Activated naive CD4-positive, alpha-beta T cell (primary cell): Measurements from ENCODE around the gene POLA1.

ENCODE experiments used
- DNase-seq, 4 experiments: peaks; one replicate each; lab custom pipeline; 2025; lab: John Stamatoyannopoulos, UW

The POLA1 gene

DNA sequence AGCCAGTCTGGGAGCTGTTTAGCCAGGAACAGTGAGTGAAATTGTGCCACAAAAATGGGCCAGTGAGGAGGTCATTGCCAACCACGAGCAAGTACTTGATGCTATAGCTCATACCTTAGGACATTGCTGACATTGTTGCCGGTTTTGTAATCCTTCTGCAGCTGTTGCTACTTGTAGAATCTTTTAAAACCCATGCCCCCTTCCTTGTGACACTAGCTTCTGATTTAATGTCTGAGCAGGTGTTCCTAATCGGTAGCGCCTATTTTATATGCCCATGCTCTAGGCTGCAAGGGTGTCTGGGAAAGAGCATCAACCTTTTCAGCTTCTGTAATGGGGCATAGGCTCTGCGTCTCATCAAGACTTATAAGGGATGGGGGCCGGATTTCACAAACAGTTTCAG, 2.6 kb downstream of the POLA1 start:
- DNase-seq, result no peak

DNA sequence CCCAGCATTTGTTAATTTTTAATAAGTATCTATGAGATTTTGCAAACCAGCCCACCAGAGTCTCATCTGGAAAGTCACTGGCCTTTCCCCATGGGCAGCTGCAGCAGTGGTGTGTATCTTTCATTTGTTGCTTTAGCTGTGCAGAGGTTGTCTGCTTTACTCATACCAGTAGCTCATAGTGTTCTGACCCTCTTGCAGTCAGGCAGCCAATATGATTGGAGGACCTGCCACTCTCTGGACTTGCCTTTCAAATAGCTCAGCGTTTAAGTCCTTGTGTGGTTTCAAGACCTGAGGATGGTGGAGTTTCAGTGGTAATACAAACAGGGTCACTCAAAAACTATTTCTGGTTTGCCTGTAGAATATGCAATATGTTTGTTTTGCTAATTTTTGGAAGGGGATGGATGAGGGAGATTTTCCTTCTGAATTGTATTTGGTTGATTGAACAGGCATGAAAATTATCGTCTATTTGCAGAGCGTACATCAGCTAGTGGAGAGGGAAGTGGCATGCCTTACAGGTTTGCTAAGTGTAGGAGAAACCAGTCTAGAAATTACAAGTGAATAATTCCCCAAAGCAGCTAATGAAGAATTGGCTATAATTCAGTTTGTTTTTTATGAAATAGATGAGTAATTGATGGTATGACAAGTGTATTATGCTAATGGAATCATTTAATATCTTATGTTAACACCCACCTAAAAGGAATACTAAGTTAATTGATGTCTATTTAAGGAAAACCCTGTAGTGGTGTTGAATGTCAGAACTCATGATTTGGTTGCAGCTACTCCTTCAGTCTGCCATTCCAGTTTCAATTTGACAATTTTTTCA, 8.9 kb downstream of the POLA1 start:
- DNase-seq, result no peak

DNA sequence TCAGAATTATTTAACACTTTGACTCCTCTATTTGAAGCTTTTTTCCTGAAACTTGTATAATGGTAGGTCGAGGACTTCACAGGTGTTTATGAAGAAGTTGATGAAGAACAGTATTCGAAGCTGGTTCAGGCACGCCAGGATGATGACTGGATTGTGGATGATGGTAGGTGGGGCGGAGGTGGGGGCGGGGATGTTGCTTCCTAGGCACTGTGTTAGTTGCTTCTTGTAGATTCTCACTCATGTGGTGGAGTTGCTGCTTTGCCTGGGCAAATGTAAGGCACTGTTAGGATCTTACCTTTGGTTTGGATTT, 9.4 kb downstream of the POLA1 start:
- no peak for DNase-seq

DNA sequence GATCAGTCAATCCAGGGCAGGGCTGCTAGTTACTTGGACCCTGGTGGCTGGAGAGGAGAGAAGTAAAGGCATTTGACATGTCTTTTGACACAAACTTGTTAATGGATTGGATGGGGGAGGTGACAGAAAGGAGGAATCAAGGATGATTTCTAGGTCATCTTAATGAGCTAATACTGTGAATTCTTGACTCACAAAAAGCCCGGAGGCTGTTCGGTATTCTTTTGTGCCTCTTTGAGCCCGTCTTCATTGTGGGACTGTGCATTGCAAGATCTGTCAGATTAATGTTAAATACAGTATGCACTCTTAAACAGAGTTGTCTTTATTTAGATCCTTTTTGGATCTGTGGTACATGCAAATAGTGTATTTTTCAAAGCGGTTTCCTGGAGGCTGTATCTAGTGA, 25.1 kb downstream of the POLA1 start:
- DNase-seq, result no peak

DNA sequence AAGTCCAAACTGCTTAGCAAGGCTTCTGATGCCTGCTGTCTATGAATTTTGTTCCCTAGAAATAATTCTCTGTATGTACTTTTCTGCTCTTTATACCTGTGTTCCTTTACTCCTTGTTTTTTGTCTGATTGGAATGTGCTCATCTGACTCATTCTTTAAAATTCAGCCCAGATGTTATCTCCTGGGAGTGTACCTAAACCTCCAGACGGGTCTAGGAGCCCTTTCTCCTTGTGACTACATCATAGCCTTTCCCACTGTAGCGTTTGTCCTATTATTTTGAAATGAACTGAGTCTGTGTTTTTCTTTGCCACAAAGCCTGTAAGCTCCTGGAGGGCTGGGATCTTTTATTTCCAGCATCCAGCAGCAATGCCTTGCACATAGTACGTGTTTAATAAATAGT, 26.3 kb downstream of the POLA1 start:
- DNase-seq, result no peak

DNA sequence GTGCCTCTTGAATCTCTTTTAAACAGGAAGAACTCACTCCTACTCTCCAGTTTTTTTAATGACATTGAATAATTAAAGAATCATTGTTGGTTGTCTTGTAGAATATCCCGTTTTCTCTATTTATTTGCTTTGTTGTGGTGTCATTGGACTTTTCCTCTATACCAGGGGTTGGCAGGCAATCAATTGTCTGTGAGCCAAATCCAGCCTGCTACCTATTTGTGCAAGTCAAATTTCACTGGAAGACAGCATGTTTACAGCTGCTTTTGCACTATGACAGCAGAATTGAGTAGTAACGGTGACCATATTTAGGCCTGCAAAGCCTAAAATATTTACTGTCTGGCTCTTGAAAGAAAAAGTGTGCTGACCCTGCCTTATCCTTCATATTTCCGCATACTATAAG, 34.8 kb downstream of the POLA1 start:
- DNase-seq, result no peak

DNA sequence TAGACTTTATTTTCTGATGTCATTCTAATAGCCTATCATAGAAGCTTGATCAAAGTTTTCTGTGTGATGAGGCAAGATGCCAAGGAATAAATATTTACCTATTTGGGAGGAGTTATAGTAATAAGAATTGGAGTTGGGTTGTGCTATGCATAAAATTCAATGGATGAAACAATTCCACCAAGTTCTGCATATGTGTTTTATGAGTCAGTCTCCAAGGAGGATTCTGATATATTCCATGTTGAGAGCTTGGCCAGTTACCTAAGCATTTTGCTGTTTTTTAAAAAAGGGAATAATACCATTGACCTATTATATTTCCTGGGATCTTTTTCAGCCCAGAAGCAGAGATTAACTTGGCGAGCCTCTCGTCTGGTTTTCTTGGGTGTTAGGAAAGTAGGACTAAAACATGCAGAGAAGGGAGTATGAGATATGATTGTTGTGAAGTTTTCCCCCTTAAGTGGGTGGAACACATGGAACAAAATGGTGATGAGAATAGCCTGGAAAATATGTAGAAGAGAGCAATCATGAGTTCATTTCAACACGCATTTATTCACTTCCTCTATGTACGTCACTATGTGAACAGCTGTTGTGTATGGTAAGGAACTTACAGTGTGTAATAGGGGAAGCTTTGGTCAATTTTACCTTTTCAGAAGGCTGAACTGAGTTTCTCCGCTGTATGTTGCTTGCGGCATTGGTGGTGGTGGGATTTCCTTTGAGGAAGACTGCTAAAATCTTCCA, 39.2 kb downstream of the POLA1 start:
- DNase-seq, result no peak

DNA sequence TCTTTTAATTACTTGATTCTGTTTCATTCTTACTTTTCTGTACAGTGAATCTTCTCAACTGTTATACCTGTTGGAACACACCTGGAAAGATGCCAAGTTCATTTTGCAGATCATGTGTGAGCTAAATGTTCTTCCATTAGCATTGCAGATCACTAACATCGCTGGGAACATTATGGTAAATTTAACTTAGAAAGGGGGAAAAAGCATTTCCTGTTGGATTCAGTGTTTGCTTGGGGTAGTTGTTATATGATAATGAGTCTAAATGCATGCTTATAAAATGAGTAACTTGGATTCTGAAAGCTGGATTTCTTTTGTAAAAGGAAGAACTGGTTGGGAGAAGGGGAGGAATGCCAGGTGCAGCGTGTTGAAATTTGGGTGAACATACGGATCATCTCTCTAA, 47.6 kb downstream of the POLA1 start:
- DNase-seq, result no peak

DNA sequence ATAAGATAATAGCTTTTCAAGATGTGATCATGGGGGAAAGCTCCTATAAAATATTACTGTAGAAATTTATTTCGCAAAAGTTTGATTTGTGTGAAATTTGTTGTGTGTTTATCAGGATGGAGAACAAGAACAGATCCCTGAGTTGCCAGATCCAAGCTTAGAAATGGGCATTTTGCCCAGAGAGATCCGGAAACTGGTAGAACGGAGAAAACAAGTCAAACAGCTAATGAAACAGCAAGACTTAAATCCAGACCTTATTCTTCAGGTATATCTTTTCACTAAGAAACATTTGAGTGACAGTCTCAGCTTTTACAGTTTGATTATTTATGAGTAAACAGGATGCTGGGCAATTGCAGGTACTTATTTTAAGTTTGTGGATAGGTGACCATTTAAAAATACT, 54.5 kb downstream of the POLA1 start:
- DNase-seq, result no peak

DNA sequence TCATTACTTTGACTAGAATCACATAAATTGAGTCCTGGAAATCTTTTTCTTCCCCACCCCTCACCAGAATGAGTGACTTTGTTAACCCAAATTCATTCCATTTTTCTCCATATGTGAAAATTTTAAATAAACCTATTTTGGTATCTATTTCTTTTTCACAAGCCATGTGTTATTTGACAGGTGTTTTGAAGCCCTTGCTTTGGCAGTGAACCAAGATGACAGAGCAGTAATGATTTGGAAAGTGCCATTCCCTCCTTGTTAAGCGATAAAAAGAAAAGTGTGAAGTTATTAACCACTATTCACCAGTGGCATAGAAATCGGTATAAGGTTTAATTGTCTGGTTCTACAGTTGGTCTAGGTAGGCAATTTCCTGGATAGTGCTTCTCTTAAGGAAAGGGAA, 66.1 kb downstream of the POLA1 start:
- no peak for DNase-seq

DNA sequence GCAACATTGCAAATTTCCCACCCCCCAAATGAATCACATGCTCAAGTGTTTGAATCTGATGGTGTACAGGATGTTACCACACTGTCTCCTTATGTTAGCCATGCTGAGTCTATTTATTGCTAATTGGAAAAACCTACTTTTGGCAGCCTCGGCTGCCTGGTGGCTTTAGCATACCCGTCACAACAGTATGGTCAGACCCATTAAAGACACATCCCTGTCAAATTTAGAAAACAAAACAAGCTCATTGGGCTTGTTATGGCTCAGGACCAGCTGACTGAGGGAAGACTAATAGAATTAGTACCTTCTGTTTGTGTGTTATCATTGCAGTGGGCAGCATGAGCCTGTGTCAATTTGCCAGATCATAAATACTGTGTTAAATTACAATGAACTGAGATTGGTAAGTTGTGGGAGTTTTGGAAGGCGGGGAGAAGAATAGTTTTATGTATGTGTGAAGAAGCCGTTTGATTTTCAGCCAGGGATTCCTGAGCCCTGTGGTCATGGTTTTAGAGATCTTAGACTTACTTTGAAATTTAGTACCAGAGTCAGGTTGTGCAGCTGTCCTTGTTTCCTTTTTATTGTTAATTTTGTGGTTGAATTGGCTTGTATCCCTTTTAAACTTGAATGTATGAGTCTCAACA, 66.8 kb downstream of the POLA1 start:
- DNase-seq, result no peak

DNA sequence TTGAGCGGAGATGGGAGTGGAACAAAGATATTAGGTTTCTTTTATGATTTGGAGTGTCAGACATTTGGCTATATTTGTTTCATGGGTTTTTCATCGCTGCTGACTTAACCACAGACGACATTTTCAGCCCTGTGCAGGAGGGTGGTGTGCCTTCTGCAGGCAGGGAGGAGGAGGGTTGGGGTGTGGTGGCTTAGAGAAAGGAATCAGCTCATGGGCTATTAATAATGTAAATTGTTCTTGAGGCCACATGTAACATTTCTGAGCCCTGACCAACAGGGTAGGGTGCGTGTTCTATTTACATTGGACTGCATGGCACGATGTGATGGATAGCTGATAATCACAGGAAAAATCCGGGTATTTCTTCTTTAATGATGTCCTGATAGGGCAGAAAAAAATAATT, 67.6 kb downstream of the POLA1 start:
- no peak for DNase-seq

DNA sequence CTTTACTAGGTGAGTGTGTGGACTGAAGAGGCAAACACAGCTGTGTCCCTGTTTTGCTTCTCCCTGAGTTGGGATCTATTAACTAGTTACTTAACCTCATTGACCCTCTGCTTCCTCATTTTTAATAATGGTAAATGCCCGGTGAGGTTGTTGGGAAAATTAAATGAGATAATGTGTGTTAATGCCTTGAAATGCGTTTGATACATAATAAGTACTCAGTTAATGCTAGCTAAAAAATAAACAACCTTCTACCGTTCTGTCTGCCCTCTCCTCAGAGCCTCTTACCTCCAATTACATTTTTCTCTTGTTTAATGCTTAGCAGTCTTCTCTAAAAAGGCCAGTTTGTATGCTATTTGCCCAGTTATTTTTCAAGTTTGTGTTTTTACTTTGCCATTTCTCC, 70.3 kb downstream of the POLA1 start:
- no peak for DNase-seq

DNA sequence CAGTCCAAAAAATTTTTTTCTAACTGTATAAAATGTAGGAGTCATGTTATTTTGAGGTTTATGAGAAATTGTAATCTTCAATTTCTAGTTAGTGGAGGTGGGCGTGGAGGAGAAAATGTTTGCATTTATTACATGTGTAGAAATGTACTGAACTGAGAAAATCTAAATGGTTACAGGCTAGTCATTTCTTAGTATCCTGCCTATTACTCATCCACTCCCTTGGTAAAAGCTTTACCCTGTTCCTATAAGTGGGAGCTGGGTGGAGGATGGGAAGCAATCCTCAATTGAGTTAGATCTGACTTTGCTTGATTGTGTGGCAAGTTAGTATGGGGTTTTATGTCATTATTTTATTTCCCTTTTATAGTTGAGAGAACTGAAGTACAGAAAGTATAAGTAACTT, 73.8 kb downstream of the POLA1 start:
- no peak for DNase-seq

DNA sequence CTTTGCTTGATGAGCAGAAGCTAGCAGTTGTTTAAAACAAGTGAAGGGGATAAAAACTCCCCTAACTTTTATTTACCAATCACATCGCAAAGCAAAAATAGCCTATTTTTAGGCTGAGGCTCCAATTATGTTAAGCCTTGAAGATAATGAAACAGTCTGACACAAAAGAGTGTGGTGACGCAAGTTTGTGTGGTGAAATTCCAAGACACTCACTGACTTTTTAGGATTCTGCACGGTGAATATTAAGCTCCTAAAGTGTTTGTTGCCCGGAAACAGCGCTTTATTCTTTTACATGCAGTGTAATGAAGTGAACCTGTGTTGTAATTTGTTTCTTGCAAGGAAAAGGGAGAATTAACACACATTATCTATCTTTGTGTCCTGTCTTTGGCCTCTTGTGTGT, 74.8 kb downstream of the POLA1 start:
- no peak for DNase-seq

DNA sequence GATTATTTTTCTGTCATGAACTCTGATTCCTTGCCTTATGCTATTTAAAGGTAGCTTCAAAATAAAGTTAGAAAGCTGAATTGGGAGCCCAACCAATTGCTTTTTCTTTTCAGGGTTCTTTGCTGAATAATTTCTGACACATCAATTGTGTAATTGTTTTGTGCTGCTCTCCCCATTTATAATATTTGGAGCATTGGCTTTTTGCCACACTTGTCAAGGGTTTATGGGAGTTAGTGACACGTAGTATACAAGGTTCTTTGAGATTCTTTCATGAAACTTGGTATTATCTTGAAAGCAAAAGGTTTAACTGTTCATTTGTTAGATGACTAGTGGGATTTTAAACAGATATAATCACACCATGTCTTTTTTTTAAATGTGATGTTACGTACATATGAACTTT, 80.9 kb downstream of the POLA1 start:
- no peak for DNase-seq

DNA sequence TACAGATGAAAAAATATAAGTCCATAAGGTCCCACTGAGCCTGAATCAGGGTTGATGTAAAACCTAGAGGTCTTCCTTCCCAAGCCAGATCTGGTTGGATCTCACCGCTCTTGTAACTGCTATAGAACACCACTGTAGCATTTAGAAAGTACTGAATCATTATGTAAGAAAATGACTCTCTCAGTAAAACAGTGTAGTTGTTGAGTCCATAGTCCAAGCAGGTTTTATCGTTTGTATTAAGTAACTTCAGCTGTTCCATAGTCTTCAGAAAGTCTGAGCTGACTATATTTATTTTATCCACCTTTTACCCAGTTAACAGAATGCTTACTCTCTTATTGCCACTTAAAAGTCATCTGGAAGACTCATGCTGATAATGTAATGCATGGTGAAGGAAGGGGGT, 82.2 kb downstream of the POLA1 start:
- no peak for DNase-seq

DNA sequence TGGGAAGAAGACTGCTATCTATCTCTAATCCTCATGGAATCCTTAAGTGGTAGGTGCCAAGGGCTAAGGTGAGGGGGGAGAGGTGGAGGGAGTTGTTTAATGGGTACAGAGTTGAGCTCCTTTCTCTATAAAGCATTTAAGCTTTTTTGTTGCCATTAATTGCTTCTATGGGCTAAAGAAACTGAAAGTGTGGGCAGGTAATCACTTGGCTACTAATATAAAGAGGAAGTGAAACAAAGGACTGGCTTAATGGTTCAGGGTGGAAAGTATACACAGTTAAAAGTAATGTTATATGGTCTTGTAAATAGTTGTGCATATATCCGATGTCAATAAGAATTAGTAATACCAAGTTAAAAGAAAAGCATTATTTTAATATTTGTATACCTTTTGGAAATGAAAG, 83.9 kb downstream of the POLA1 start:
- no peak for DNase-seq

DNA sequence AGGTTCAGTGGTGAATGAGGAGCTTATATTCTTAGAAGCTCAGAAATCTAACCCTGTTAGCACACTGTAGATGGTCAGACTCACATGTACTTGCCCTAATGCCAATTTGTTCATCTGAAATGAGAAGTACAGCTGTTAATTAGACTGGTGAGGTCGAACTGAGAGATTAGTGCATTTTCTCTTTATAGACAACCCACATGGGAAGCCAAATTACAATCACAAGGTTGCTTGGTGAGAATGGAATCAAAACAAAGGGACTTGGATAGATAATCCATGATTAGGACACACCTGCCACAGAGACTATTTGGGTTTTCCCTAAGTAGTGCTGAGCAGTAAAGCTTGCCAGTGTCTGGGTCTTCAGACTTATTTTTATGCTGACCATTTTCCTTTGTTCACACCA, 88.3 kb downstream of the POLA1 start:
- no peak for DNase-seq

DNA sequence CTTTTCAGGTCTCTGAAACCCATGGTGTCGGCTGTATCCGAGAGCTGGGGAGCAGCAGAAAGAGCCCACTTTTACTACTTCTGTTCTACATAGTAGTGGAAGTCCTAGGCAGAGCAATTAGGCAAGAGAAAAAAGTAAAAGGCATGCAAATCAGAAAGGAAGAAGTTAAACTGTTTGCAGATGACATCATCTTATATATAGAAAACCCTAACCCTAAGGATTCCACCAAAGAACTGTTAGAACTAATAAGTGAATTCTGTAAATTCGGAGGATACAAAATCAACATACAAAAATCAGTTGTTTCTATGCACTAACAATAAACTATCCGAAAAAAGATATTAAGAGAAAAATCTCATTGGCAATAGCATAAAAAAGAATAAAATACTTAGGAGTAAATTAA, 95.3 kb downstream of the POLA1 start:
- no peak for DNase-seq

DNA sequence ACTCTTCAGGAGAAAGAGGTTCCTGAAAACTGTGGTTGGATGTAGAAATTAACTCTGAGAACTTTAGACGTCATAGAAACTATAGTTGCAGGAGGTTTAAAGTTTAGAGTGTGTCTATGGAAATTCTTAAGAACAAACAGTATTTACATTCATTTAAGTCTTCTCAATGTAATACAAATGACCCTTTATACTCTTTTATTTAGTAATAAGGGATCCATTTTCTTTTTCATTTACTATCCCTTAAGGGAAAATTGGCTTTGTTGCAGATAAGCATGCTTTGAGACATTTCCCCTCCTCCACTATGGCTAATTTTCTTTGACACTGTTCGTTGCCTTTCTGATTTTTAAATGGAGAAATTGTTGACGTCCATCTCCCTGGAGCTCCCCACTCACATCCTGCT, 96.4 kb downstream of the POLA1 start:
- DNase-seq, result no peak

DNA sequence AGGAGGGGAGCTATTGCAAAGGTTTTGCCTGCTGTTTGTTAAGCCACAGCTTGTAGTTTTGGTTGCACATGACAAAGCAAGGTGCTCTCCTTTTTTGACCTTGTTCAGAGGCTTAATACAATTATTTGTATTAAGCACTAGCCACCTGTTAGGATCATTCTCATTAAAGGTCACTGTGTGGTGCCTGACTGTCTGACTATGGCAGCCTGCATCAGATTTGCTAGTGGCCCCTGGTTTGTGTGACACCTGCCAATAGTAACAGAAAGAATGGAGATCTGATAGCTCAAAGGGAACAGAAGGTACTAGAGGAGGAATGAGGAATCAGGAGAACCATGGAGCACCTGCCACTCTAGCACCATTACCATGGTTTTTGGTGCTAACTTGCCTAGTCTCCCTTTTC, 102.5 kb downstream of the POLA1 start:
- no peak for DNase-seq

DNA sequence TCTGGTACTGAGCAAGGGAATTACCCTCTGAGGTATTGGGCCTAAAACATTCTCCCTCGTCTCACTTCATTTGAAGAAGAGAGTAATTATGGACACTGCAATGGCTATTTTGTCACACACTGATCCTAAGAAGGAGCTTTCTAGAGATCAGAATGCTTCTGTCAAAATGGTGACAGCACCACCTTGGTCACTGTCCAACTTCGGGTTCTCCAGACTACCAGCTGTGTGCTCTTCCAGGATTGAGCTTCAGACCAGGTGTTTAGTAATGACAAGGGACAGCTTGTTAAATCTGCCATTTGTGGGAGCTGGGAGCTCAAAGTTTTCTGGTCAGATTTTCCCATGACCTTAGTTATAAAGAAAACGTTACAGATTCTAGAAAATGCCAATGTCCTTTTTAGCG, 105.4 kb downstream of the POLA1 start:
- no peak for DNase-seq

DNA sequence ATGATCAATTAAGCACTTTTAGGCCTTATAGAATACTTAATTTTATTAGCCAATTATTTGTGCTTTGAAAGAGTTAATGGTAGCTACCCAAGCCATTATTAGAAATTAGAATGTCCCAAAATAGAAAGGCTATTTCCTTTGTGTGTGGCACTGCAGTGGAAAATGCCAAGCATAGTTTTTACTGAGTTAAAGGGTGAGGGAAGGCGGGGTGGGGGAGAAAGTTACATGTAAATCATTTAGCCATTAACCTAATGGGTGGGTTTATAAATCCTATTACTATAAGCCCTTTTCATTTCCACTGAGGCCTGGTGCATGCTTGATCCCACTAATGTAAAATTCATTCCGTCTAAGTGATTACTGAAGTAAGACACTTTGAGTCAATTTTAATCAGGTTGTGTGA, 105.8 kb downstream of the POLA1 start:
- DNase-seq, result no peak
